A549 (cell line): ENCODE data around the gene MBOAT2. TPM values are rescaled to one million over a fixed set of nuclear protein-coding genes. Genes with fewer than 3 reads are reported as not detected.

Source experiments
- ATAC-seq, 2 experiments: fragments of 200-7000 bp in 1 of 2; fragments of >200 bp in 1 of 2; cut with Nextera tagmentation in 1 of 2; cut with Tn5 transposase in 1 of 2; 3 replicates each; pipeline versions ENCODE4 v1.8.0 to v1.9.1; 2018 to 2020; ENCODE audit warnings: mild to moderate bottlenecking in 1 of 2, moderate library complexity in 1 of 2
- CTCF ChIA-PET: fragments of 300-600 bp; sonication (Branson Sonifier 250); formaldehyde crosslinking; extraction: SDS; loops from one replicate; lab custom pipeline; 2021; ENCODE audit warnings: antibody characterized with exemption, inconsistent platforms; lab: Yijun Ruan, JAX
- POLR2A ChIA-PET: fragments of 350-600 bp; formaldehyde crosslinking; extraction: SDS; loops from one replicate; lab custom pipeline; 2021; ENCODE audit warnings: antibody characterized with exemption, inconsistent platforms; lab: Yijun Ruan, JAX
- DNase-seq, 2 experiments: peaks; one replicate each; pipeline versions ENCODE4 v3.0.0 to v3.0.0-alpha.2; 2011 to 2016; ENCODE audit warnings: low read depth in 1 of 2, low spot score in 1 of 2
- FAIRE-seq: peaks from 2 replicates; lab custom pipeline; 2011; peaks lifted over from hg19 to GRCh38; lab: Jason Lieb, UNC
- H3K27ac ChIP-seq, 2 experiments: fragments of >200 bp; sonication (Bioruptor Twin); formaldehyde crosslinking; 3 replicates each; pipeline ENCODE4 v1.5.1; 2016 to 2017
- H3K4me1 ChIP-seq: fragments of >200 bp; sonication (Bioruptor Twin); formaldehyde crosslinking; 3 replicates; pipeline ENCODE4 v1.6.1; 2016
- H3K4me2 ChIP-seq: fragments of >200 bp; sonication (Bioruptor Twin); formaldehyde crosslinking; 3 replicates; pipeline ENCODE4 v1.6.1; 2016
- H3K4me3 ChIP-seq: fragments of >200 bp; sonication (Bioruptor Twin); formaldehyde crosslinking; 3 replicates; pipeline ENCODE4 v1.5.1; 2016
- H3K9me3 ChIP-seq: fragments of >200 bp; sonication (Bioruptor Twin); formaldehyde crosslinking; 3 replicates; pipeline ENCODE4 v1.6.1; 2016
- CBX2 ChIP-seq: fragments of 200-600 bp; sonication (generic); IDR thresholded peaks from 2 replicates; pipeline ENCODE4 v1.6.1; 2016; ENCODE audit warnings: low read depth, mild to moderate bottlenecking, borderline replicate concordance
- CEBPB ChIP-seq, 2 experiments: fragments of >200 bp in 1 of 2; sonication (Bioruptor Twin) in 1 of 2; formaldehyde crosslinking in 1 of 2; IDR thresholded peaks; 2 replicates each; pipeline ENCODE4 v1.6.1; 2012 to 2016
- CHD2 ChIP-seq: fragments of 150-350 bp; IDR thresholded peaks from 2 replicates; pipeline ENCODE4 v1.6.1; 2014; ENCODE audit warnings: low read length; ENCODE audit not compliant: partially characterized antibody
- EHF ChIP-seq: fragments of 250-450 bp; sonication (Bioruptor Pico); IDR thresholded peaks from 2 replicates; pipeline ENCODE4 v1.5.0; 2020; ENCODE audit warnings: mild to moderate bottlenecking
- FOSB ChIP-seq: fragments of 250-450 bp; sonication (Bioruptor Pico); IDR thresholded peaks from 2 replicates; pipeline ENCODE4 v1.5.0; 2020; ENCODE audit warnings: mild to moderate bottlenecking, moderate library complexity
- FOSL2 ChIP-seq, 2 experiments: fragments of 450-650 bp in 1 of 2; fragments of >200 bp in 1 of 2; sonication (Bioruptor Twin) in 1 of 2; formaldehyde crosslinking; IDR thresholded peaks; 2 replicates each; pipeline versions ENCODE4 v1.5.0 to v1.6.1; 2016 to 2020; ENCODE audit warnings: mild to moderate bottlenecking in 1 of 2, moderate library complexity in 1 of 2
- HDAC2 ChIP-seq: fragments of 200-600 bp; sonication (generic); IDR thresholded peaks from 2 replicates; pipeline ENCODE4 v1.6.1; 2016
- HOXB5 ChIP-seq: fragments of 250-450 bp; sonication (Bioruptor Pico); IDR thresholded peaks from 2 replicates; pipeline ENCODE4 v1.5.0; 2020; ENCODE audit warnings: mild to moderate bottlenecking, moderate library complexity
- KDM1A ChIP-seq: fragments of 200-600 bp; sonication (generic); IDR thresholded peaks from 2 replicates; pipeline ENCODE4 v1.6.1; 2016; ENCODE audit warnings: low read depth, mild to moderate bottlenecking
- MAFK ChIP-seq: fragments of 450-650 bp; IDR thresholded peaks from 2 replicates; pipeline ENCODE4 v1.6.1; 2014; ENCODE audit not compliant: partially characterized antibody
- MAZ ChIP-seq: fragments of 150-350 bp; IDR thresholded peaks from 2 replicates; pipeline ENCODE4 v1.6.1; 2014; ENCODE audit warnings: antibody characterized with exemption, low read depth, low read length, borderline replicate concordance
- MYC ChIP-seq: IDR thresholded peaks from 2 replicates; pipeline ENCODE4 v1.6.1; 2012; ENCODE audit warnings: mild to moderate bottlenecking, inconsistent platforms, low read length, improper control_type of control experiment, borderline replicate concordance
- NFE2L2 ChIP-seq: fragments of 150-350 bp; conservative IDR thresholded peaks from 2 replicates; pipeline ENCODE4 v1.6.1; 2014; ENCODE audit warnings: low read length
- RAD21 ChIP-seq, 2 experiments: fragments of >200 bp in 1 of 2; sonication (Bioruptor Twin) in 1 of 2; formaldehyde crosslinking in 1 of 2; IDR thresholded peaks in 1 of 2; conservative IDR thresholded peaks in 1 of 2; 2 replicates in 1 of 2; 3 replicates in 1 of 2; pipeline ENCODE4 v1.6.1; 2012 to 2018; ENCODE audit warnings: inconsistent platforms in 1 of 2
- SMC3 ChIP-seq: fragments of >200 bp; sonication (Bioruptor Twin); formaldehyde crosslinking; IDR thresholded peaks from 3 replicates; pipeline ENCODE4 v1.6.1; 2018; ENCODE audit warnings: inconsistent platforms
- SREBF2 ChIP-seq: fragments of 450-650 bp; IDR thresholded peaks from 2 replicates; pipeline ENCODE4 v1.6.1; 2014; ENCODE audit warnings: mild to moderate bottlenecking, moderate library complexity
- TP53 ChIP-seq: fragments of 250-450 bp; sonication (Bioruptor Pico); IDR thresholded peaks from 2 replicates; pipeline ENCODE4 v1.5.0; 2021; ENCODE audit warnings: mild to moderate bottlenecking, moderate library complexity
- ZC3H11A ChIP-seq: fragments of 450-650 bp; IDR thresholded peaks from 2 replicates; pipeline ENCODE4 v1.6.1; 2014; ENCODE audit warnings: antibody characterized with exemption, mild to moderate bottlenecking
- WGBS: methylation state at CpG from one replicate; pipeline ENCODE4 v1.1.6; 2017; ENCODE audit errors: missing lambda C conversion rate; 5-methylcytosine and 5-hydroxymethylcytosine counted together
- polyA plus RNA-seq, 4 experiments: library from polyadenylated mRNA; depleted of rRNA in 3 of 4; stranded (reverse); fragments of >200 nt; fragmentation: RNase III in 1 of 4; extraction: RNeasy Plus Mini Kit Qiagen cat#74134 plus additional on column Dnase treatment in 1 of 4; gene quantifications; 2 replicates in 3 of 4; 3 replicates in 1 of 4; pipeline ENCODE4 v1.2.3, GENCODE V29; 2011 to 2017
- TF ChIP-seq, protein P1 (sequence below): fragments of >200 bp; sonication (Bioruptor Twin); formaldehyde crosslinking; IDR thresholded peaks from 3 replicates; pipeline ENCODE4 v1.5.1; 2016
- TF ChIP-seq, protein P2 (sequence below): IDR thresholded peaks from 2 replicates; pipeline ENCODE4 v1.6.1; 2012
- TF ChIP-seq, protein P3 (sequence below): fragments of 150-350 bp; IDR thresholded peaks from 2 replicates; pipeline ENCODE4 v1.6.1; 2014; ENCODE audit warnings: low read depth, mild to moderate bottlenecking, low read length
- TF ChIP-seq, protein P4 (sequence below): fragments of 250-450 bp; sonication (Bioruptor Pico); IDR thresholded peaks from 2 replicates; pipeline ENCODE4 v1.5.0; 2021; ENCODE audit warnings: mild to moderate bottlenecking, moderate library complexity, borderline replicate concordance

MBOAT2 gene
- polyA plus RNA-seq, 2 of the 4 experiments (the other 2 are of a cell fraction): 33.1 to 33.3 TPM

DNA sequence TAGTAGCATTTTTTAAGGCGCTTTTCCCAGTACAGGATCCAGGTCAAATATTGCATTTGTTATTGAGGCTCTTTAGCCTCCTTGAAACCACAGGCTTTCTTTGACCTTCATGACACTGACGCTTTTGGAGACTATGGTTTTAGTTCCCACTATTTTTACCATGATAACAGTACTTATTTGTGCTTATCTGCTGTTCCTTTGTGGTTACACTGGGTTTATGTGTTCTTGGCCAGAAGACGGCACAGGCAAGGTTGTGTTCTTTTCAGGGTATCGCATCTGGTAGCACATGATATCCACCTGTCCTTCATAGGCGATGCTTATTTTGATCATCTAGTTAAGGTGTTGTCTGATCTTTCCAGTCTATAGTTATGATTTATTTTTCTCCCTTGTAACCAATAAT is 16.8 kb upstream of the MBOAT2 start:
- Histone ChIP-seq H3K4me2 (no peak overlapping the region), H3K27ac (no peak overlapping the region), H3K4me3 (no peak overlapping the region), H3K4me1 (no peaks in the 10 kb centered on the region), H3K9me3 (no peaks in the 10 kb centered on the region)
- FAIRE-seq: no peak
- WGBS: 89% methylated on average over 5 of the region's 5 CpGs
- no peak for DNase-seq
- CTCF ChIA-PET: no interaction called here
- no peak for ATAC-seq
- TF ChIP-seq HOXB5 (CRISPR knock-in tag) (no peak), KDM1A (no peak), SREBF2 (no peak), EHF (CRISPR knock-in tag) (no peak), NFE2L2 (no peak), CHD2 (no peak), MAZ (no peak), CBX2 (no peak), SMC3 (no peak), TP53 (CRISPR knock-in tag) (no peak), MAFK (no peak)
- TF ChIP-seq, protein P1, sequence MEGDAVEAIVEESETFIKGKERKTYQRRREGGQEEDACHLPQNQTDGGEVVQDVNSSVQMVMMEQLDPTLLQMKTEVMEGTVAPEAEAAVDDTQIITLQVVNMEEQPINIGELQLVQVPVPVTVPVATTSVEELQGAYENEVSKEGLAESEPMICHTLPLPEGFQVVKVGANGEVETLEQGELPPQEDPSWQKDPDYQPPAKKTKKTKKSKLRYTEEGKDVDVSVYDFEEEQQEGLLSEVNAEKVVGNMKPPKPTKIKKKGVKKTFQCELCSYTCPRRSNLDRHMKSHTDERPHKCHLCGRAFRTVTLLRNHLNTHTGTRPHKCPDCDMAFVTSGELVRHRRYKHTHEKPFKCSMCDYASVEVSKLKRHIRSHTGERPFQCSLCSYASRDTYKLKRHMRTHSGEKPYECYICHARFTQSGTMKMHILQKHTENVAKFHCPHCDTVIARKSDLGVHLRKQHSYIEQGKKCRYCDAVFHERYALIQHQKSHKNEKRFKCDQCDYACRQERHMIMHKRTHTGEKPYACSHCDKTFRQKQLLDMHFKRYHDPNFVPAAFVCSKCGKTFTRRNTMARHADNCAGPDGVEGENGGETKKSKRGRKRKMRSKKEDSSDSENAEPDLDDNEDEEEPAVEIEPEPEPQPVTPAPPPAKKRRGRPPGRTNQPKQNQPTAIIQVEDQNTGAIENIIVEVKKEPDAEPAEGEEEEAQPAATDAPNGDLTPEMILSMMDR: no peak
- TF ChIP-seq, protein P2, sequence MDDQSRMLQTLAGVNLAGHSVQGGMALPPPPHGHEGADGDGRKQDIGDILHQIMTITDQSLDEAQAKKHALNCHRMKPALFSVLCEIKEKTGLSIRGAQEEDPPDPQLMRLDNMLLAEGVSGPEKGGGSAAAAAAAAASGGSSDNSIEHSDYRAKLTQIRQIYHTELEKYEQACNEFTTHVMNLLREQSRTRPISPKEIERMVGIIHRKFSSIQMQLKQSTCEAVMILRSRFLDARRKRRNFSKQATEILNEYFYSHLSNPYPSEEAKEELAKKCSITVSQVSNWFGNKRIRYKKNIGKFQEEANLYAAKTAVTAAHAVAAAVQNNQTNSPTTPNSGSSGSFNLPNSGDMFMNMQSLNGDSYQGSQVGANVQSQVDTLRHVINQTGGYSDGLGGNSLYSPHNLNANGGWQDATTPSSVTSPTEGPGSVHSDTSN: no peak
- POLR2A ChIA-PET: no interaction called here

DNA sequence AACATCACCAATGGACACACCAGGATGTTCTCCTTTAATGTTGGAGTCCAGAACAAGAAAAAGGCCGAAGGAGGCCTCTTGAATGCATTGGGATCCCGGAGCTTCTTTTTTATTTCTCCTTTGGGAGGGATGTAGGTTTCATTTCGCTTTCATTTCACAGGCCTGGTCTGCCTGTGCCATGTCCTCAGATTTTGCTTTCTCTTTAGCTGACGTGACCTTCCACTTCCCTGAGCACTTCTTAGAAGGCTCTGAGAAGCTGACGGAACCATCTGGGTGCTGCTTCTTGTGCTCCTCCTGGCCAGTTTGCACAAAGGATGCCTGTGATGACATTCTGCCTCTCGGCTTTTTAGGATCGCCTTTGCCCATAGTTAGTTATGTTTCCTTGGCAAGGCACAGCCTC is 15.1 kb upstream of the MBOAT2 start:
- FAIRE-seq: no peak
- CTCF ChIA-PET: interaction anchor here (0.6 to 1.3 kb wide), 2 partner anchors 13 to 883 kb away, joined by 3 read pairs; no protein-coding TSS in a partner anchor

More for the DNA sequence above, 15.1 kb upstream of the MBOAT2 start:
- Histone ChIP-seq H3K4me1 (no peaks in the 10 kb centered on the region), H3K9me3 (no peaks in the 10 kb centered on the region), H3K4me3 (no peak overlapping the region), H3K4me2 (no peak overlapping the region), H3K27ac (no peak overlapping the region)
- POLR2A ChIA-PET: interaction anchor here (1.0 kb wide), 1 partner anchor 15 kb away, joined by 3 read pairs; the partner anchor contains the start of gene MBOAT2
- 89% methylated on average over 7 of the region's 7 CpGs for WGBS
- TF ChIP-seq ZC3H11A: no peak
- TF ChIP-seq CEBPB (IDR thresholded peaks at IDR 0.05): no peak
- no peak for TF ChIP-seq MAZ
- TF ChIP-seq, protein P1: no peak
- TF ChIP-seq FOSB (CRISPR knock-in tag): no peak
- no peak for TF ChIP-seq MYC
- TF ChIP-seq FOSL2 (IDR thresholded peaks at IDR 0.05): no peak
- TF ChIP-seq FOSL2 (CRISPR knock-in tag; IDR thresholded peaks at IDR 0.05): no peak
- no peak for TF ChIP-seq RAD21 (conservative IDR thresholded peaks at IDR 0.05 in 1 of 2, IDR thresholded peaks at IDR 0.05 in 1 of 2)
- no peak for TF ChIP-seq HDAC2
- TF ChIP-seq, protein P3, sequence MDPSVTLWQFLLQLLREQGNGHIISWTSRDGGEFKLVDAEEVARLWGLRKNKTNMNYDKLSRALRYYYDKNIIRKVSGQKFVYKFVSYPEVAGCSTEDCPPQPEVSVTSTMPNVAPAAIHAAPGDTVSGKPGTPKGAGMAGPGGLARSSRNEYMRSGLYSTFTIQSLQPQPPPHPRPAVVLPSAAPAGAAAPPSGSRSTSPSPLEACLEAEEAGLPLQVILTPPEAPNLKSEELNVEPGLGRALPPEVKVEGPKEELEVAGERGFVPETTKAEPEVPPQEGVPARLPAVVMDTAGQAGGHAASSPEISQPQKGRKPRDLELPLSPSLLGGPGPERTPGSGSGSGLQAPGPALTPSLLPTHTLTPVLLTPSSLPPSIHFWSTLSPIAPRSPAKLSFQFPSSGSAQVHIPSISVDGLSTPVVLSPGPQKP: no peak
- no peak for TF ChIP-seq MAFK
- TF ChIP-seq TP53 (CRISPR knock-in tag): no peak
- no peak for TF ChIP-seq CBX2
- TF ChIP-seq, protein P4, sequence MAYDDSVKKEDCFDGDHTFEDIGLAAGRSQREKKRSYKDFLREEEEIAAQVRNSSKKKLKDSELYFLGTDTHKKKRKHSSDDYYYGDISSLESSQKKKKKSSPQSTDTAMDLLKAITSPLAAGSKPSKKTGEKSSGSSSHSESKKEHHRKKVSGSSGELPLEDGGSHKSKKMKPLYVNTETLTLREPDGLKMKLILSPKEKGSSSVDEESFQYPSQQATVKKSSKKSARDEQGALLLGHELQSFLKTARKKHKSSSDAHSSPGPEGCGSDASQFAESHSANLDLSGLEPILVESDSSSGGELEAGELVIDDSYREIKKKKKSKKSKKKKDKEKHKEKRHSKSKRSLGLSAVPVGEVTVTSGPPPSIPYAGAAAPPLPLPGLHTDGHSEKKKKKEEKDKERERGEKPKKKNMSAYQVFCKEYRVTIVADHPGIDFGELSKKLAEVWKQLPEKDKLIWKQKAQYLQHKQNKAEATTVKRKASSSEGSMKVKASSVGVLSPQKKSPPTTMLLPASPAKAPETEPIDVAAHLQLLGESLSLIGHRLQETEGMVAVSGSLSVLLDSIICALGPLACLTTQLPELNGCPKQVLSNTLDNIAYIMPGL (CRISPR knock-in tag): no peak
- no peak for TF ChIP-seq SMC3
- DNase-seq (no peak), ATAC-seq (no peak)
